ENCODE measurements around the gene ITGB2.

Gene ITGB2

GRCh38 chr21:44934797-44935532 is 14.3 kb upstream of the ITGB2 start:
- TF ChIP-seq TAF1 (IDR thresholded peaks at IDR 0.05; ENCODE audit: borderline replicate concordance, insufficient read depth, low read length) (no peak), POLR2AphosphoS5 (IDR thresholded peaks at IDR 0.05; ENCODE audit: low read depth, low read length) (no peak), REST (IDR thresholded peaks at IDR 0.05; ENCODE audit: insufficient read depth in 1 of 2, low read depth in 2 of 2, low read length in 2 of 2) (no peak), FOXP2 (optimal IDR thresholded peaks at IDR 0.05; ENCODE audit: borderline replicate concordance, extremely low read depth, extremely low read length, insufficient read depth) (no peak), SIN3A (IDR thresholded peaks at IDR 0.05; ENCODE audit: borderline replicate concordance, insufficient read depth, low read length) (no peak)

- no peak for TF ChIP-seq TAF1 (IDR thresholded peaks at IDR 0.05; ENCODE audit: borderline replicate concordance, insufficient read depth, low read length)
- no peak for TF ChIP-seq REST (IDR thresholded peaks at IDR 0.05; ENCODE audit: insufficient read depth in 1 of 2, low read depth in 2 of 2, low read length in 2 of 2)
- TF ChIP-seq POLR2AphosphoS5 (IDR thresholded peaks at IDR 0.05; ENCODE audit: low read depth, low read length), result no peak
- TF ChIP-seq SIN3A (IDR thresholded peaks at IDR 0.05; ENCODE audit: borderline replicate concordance, insufficient read depth, low read length), result no peak
- TF ChIP-seq FOXP2 (optimal IDR thresholded peaks at IDR 0.05; ENCODE audit: borderline replicate concordance, extremely low read depth, extremely low read length, insufficient read depth), result no peak
Observed at GRCh38 chr21:44934276-44934675, 13.6 kb upstream of the ITGB2 start.

- TF ChIP-seq FOXP2 (optimal IDR thresholded peaks at IDR 0.05; ENCODE audit: borderline replicate concordance, extremely low read depth, extremely low read length, insufficient read depth) (no peak), POLR2AphosphoS5 (IDR thresholded peaks at IDR 0.05; ENCODE audit: low read depth, low read length) (no peak), REST (IDR thresholded peaks at IDR 0.05; ENCODE audit: insufficient read depth in 1 of 2, low read depth in 2 of 2, low read length in 2 of 2) (no peak), TAF1 (IDR thresholded peaks at IDR 0.05; ENCODE audit: borderline replicate concordance, insufficient read depth, low read length) (no peak), SIN3A (IDR thresholded peaks at IDR 0.05; ENCODE audit: borderline replicate concordance, insufficient read depth, low read length) (no peak)
Observed at GRCh38 chr21:44933918-44934260, 13.2 kb upstream of the ITGB2 start.

GRCh38 chr21:44933199-44933917 is 12.7 kb upstream of the ITGB2 start:
- TF ChIP-seq SIN3A (IDR thresholded peaks at IDR 0.05; ENCODE audit: borderline replicate concordance, insufficient read depth, low read length) (no peak), FOXP2 (optimal IDR thresholded peaks at IDR 0.05; ENCODE audit: borderline replicate concordance, extremely low read depth, extremely low read length, insufficient read depth) (no peak)

- no peak for TF ChIP-seq POLR2AphosphoS5 (IDR thresholded peaks at IDR 0.05; ENCODE audit: low read depth, low read length)
- TF ChIP-seq TAF1 (IDR thresholded peaks at IDR 0.05; ENCODE audit: borderline replicate concordance, insufficient read depth, low read length), result no peak
- no peak for TF ChIP-seq REST (IDR thresholded peaks at IDR 0.05; ENCODE audit: insufficient read depth in 1 of 2, low read depth in 2 of 2, low read length in 2 of 2)
Observed at GRCh38 chr21:44932408-44933181, 11.9 kb upstream of the ITGB2 start.

All from PFSK-1 (cell line).